Coronary artery (tissue), 2 donors: Measurements from ENCODE around the gene ACOXL.
"Not testable (repeated sequence)": the region's sequence is repeated elsewhere in the genome, so short reads cannot be mapped to it uniquely, and the experiment has no call there.

ENCODE experiments used
- DNase-seq: peaks from one replicate; pipeline ENCODE4 v3.0.0-alpha.2; 2017; ENCODE audit warnings: low spot score
- H3K27ac ChIP-seq, 2 donors: fragments of 200-600 bp; sonication (generic); one replicate each; pipeline ENCODE4 v1.5.1; 2016 to 2019
- H3K4me3 ChIP-seq: fragments of 200-600 bp; sonication (generic); 2 replicates; pipeline ENCODE4 v1.5.1; 2016; ENCODE audit warnings: mild to moderate bottlenecking, moderate library complexity
- TF ChIP-seq, protein P1 (sequence below): fragments of 200-600 bp; sonication (generic); IDR thresholded peaks from one replicate; pipeline ENCODE4 v1.5.1; 2019; ENCODE audit warnings: antibody characterized with exemption

Gene ACOXL

DNA sequence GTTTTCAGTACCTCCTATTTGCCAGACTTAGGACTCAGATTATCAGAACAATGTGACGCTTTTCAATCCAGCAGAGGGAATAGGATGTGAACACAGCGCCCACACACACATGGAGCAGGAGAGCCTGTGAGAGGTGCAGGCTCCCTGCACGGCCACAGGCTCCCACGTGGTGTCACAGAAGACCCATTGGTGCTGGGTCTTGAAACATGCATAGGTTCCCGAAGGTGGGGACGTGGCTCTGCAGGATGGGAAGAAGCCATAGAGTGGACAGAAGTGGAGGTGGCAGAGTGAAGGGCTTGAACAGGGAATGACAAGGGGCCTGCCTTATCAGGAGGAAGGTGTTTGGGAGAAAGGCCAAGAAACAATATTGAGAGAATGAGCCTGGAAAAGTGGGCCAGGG is 309.9 kb downstream of the ACOXL start:
- no peak overlapping the region for H3K4me3 ChIP-seq
- TF ChIP-seq, protein P1, sequence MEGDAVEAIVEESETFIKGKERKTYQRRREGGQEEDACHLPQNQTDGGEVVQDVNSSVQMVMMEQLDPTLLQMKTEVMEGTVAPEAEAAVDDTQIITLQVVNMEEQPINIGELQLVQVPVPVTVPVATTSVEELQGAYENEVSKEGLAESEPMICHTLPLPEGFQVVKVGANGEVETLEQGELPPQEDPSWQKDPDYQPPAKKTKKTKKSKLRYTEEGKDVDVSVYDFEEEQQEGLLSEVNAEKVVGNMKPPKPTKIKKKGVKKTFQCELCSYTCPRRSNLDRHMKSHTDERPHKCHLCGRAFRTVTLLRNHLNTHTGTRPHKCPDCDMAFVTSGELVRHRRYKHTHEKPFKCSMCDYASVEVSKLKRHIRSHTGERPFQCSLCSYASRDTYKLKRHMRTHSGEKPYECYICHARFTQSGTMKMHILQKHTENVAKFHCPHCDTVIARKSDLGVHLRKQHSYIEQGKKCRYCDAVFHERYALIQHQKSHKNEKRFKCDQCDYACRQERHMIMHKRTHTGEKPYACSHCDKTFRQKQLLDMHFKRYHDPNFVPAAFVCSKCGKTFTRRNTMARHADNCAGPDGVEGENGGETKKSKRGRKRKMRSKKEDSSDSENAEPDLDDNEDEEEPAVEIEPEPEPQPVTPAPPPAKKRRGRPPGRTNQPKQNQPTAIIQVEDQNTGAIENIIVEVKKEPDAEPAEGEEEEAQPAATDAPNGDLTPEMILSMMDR, result no peak
- DNase-seq, result no peak
- no peak overlapping the region for H3K27ac ChIP-seq

GRCh38 chr2:111042772-111043771 is 310.7 kb downstream of the ACOXL start:
- Histone ChIP-seq H3K4me3 (no peak overlapping the region), H3K27ac (no peak overlapping the region)
- TF ChIP-seq, protein P1, result no peak
- no peak for DNase-seq

DNA sequence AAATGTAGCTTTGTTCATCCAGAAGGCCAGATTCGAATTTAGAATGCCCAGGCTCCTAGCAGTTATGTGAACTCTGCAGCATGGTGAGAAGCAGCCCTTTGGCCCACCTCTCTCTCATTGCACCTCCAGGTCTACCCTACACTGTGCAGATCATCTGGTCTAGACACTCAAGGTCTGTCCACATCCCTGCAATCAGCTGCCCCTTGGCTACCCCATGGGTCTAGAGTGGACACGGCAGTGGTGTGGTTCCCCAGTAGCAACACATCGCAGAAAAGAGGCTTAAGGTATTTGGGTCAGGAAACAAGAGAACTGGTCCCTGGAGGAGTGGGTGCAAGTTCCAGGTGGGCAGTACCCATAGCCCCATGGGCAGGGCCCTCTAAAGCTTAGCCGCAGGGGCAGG is 311.7 kb downstream of the ACOXL start:
- H3K4me3 ChIP-seq, result no peak overlapping the region
- no peak for DNase-seq
- TF ChIP-seq, protein P1, result no peak
- H3K27ac ChIP-seq, result no peak overlapping the region

GRCh38 chr2:111045236-111045635 is 312.9 kb downstream of the ACOXL start:
- H3K4me3 ChIP-seq, H3K27ac ChIP-seq, DNase-seq: not testable (repeated sequence)

DNA sequence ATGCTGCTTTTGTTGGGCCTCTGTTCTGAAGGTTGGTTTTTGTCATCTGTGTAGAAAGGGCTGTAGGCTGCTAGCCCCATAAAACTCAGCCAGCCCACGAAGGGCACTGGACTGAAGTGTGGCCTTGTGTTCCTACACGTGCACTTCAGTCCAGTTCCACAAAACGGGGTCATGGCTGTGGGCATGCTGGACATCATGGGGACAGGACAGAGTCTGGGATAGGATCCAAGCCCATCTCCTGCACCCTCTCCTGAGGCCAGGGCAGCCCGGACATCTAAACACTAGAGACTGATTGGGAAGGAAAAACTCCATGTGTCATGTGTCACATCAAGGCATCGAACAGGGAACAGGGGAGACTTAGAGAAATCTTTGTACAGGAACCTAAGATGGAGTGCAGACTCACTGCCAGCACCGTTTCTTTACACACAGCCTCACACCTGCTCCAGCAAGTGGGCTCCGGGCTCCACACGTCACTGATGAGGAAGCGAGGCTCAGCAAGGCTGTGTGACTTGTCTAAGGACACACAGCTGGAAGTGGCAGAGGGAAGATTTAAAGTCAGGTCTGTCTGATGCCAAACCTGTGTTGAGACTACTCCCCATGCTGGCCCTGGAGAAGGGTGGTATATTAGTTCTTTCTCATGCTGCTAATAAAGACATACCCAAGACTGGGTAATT is 313.5 kb downstream of the ACOXL start:
- no peak overlapping the region for H3K4me3 ChIP-seq
- DNase-seq, result no peak
- TF ChIP-seq, protein P1, result no peak
- no peak overlapping the region for H3K27ac ChIP-seq

DNA sequence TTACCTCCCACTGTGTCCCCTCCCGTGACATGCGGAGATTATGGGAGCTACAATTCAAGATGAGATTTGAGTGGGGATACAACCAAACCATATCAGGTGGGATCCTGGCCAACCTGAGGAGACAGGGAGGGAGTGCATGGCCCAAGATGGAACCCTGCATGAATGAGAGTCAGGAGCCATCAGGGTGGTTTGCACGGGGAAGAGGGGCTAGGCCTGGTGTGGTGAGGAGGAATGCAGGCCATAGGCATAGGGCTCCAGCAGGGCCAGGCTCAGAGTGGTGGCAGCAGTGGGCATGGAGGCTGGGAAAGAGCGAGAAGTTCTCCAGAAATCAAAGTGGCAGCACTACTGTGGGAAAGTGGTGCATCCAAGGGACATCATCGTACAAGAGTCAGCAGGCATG is 314.3 kb downstream of the ACOXL start:
- Histone ChIP-seq H3K27ac (no peak overlapping the region), H3K4me3 (no peak overlapping the region)
- TF ChIP-seq, protein P1, result no peak
- DNase-seq, result no peak

DNA sequence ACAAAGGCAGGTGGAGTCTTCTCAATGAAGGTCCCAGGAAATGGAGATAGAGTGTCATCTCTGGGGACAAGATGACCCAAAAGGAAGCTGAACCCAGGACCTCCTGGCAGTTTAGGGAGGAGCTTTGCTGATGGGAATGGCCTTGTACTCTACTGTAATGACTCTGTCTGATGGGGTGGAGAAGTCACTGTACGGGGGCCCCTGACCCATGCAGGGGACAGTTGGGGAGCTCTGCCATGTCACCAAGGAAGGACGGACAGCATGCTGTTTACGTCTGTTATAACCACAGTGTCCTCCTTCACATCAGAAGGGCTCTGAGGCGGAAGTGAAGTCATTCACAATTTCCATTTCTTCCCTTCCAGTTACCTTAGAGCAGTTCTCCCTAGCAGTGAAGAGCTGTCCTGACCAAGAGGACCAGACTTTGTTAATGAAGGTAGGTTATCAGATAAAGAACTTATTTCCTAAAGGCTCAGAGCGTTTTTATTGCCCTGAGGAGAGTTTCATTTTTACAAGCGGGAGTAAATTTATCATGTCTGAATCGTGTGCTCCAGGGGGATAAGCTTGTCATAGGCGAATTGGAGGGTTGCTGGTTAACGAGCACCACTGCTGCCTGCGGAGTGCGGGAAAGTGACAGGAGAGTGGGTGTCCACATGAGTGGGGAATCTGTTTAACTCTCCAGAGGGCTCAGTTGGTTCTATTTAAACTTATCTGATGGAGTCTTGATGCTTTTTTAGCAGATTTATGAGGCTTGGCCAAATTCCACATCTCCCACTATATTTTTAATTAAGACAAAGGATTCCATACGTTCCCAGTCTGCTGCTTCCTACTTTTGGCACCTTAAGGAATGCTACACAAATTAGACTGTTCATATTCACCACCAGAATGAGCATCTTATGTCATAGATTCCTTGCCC is 316.7 kb downstream of the ACOXL start:
- no peak for DNase-seq
- Histone ChIP-seq H3K4me3 (no peak overlapping the region), H3K27ac (no peak overlapping the region)
- TF ChIP-seq, protein P1, result no peak
